NCI-H226 (cell line): ENCODE data around the gene MYO1H.
"Not testable (repeated sequence)": the region's sequence is repeated elsewhere in the genome, so short reads cannot be mapped to it uniquely, and the experiment has no call there.

Experiments
- DNase-seq: peaks from one replicate; pipeline ENCODE4 v3.0.0-alpha.2; 2015

Gene MYO1H

DNA sequence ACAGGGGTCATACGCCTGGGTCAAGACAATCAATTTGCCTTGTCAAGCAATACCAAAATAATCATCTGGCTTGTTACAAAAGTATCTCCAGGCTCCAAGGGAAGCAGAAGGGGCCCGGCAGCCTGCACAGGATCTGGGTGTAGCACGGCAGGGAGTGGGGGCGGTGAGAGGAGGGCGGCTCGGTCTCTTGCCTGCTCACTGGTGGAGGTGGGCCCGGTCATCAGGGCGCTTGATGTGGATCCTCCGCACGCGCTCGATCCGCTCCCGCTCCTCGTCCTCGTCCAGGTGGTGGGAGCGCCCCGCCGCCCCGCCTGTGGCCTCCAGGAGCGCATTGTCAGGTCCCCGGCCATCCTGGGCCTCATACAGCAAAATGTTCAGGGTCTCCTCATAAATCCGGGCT lies 103.7 kb downstream of the MYO1H start:
- no peak for DNase-seq

- DNase-seq = no peak
Measured at GRCh38 chr12:109452489-109452888, 104.8 kb downstream of the MYO1H start.

DNA sequence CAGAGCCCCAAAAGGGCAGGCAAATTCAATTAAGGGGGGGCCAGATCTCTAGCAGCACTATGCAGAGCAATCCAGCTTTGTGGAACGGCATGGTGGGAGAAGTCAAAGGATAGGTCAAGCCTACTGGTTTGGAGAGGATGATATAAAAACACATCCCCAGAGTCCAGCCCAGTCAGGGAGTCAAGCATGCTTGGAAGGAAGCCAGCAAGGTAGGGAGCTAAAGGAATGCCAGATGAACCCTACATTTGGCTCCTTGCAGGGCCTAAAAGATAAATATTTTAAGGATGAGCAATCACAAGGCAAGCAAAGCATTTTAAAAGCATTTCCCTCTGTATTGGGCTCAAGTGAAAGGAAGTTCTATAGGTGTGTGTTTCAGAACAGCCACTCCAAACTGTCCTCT lies 108.0 kb downstream of the MYO1H start:
- peak; percentile 54 for DNase-seq

GRCh38 chr12:109458086-109458485 lies 110.4 kb downstream of the MYO1H start:
- no peak for DNase-seq

DNA sequence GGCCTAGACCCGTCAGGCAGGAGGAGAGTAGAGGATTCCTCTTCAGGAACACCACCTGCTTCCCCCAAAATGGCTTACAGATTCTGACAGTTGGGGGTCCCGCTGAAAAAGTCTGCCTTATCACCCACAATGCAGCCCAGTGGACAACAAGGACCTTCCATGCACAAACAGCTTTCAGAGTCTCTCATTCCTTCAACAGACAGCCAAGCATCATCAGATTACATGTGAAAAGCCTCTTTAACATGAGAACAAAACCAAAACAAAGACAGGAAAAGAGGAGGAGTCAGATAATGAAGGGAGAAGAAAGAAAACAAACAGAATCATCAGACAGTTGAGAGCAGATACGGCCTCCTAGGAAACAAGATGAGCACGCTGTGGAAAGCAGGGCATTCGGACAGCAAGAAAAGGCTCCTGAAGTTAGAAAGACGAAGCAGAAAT lies 111.1 kb downstream of the MYO1H start:
- no peak for DNase-seq

DNA sequence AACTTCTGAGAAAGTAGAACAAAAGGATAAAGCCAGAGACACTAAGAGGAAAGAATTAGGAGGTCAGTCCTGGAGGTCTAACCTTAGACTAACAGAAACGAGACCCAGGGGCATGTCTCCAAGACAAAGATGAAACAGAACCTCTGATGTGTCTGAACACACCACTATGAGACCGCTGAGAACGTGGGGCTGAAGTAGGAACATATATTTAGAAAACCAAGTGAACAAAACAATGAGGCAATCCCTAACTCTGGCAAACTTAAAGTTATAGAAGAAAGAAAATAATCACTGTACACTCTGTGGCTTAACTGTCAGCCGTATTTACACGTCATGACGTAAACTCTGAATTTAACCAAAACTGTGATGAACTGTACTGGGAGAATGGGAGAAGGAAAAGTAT lies 111.5 kb downstream of the MYO1H start:
- no peak for DNase-seq

DNA sequence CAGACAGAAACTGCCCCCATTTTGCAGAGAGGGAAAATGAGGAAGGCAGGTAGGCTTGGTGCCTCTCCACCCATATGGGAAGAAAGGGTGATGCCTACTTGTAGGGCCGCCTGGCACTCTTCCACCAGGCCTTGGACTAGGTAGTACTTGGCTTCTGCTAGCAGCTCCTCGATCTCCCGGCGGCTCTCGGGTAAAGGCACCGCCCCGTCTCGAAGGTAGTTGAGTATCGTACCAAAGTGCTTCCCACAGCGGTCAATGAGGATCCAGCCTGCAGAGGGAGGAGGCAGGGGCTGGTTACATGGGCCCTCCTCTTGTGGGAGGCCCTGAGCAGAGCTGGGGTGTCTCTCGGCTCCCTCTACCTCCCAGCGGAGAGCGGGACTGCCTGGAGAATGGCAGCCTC lies 112.8 kb downstream of the MYO1H start:
- DNase-seq = no peak

DNA sequence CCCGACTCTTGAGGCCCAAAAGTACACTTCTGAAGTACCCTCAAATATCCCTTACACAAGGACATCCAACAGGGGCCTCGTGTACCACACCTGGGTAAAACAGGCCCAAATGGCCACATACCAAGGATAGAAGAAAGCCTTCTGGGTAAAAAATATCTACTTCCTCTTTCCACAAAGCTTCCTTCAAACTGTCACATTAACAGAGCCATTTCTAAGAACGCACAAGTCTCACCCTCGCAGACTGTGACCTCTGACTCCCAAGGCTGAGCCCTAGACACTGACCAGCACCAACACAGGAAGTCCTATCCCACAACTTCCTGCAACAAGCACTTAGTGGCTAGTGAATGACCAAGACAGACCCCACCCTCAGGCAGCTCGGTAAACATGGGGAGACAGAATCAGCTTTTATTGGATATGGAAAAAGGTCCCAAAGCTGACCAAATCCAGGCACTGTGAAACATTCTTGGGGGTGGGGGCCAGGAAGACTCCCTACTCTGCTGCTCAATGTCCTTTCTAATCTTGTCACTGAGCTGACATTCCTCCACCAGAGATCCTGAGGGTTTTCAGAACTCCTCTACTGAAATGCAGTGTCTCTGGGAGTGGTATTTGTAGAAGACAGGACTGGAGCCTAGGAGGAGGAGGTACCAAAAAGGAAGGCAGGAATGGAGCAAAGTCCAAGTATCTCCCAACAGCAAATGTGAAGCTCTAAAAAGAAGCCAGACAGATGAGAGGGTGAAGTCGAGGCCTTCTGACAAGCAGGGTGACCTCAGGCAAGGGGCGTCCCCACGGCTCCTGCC lies 113.5 kb downstream of the MYO1H start:
- no peak for DNase-seq

DNA sequence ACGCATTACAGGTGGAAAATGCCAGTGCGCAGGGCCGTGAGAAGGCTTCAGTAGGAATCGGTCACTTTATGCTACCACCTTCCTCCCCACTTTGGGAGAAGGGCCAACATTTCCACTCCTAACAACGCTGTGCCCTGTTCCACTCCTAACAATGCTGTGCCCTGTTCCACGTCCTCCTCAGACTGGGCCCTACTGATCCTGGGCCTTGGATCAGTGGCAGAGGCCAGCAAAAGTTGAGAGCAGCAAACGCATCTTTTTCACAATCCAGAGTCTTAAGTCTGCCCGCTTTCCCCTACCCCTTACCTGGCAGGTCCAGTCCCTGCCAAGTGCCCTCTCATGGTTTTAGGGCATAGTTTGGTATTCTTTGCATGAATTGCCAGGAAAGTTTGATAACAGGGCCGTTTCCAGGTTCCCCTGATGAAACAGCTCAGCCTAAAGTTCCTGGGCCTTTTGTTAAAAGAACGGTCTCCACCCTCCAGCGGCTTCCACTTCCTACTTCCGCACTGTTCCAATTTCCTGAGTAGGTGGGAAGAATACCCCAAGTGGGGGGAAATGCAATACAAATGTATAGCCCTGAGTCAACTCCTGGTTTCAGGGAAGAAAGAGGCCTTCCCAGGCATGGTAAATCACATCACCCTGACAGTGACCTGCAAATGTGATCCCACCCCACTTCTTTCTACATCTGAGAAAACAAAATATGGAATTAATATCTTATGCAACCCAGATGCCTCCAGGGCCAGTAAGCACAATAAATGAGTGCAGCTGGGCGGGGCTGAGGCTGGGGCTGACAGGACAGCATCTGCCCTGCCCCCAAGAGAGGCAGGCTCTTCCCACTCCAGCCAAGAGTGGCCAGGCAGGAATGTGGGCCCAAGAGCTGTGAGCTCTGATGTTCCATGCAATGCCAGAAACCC lies 114.4 kb downstream of the MYO1H start:
- peak; percentile 93 for DNase-seq

- peak; percentile 94 for DNase-seq
Measured at GRCh38 chr12:109462868-109463692, 115.4 kb downstream of the MYO1H start.

- DNase-seq = no peak
Measured at GRCh38 chr12:109463756-109464155, 116.1 kb downstream of the MYO1H start.

GRCh38 chr12:109464642-109465351 lies 117.1 kb downstream of the MYO1H start:
- no peak for DNase-seq

GRCh38 chr12:109466305-109466704 lies 118.6 kb downstream of the MYO1H start:
- no peak for DNase-seq

GRCh38 chr12:109466821-109467220 lies 119.1 kb downstream of the MYO1H start:
- DNase-seq = no peak

DNA sequence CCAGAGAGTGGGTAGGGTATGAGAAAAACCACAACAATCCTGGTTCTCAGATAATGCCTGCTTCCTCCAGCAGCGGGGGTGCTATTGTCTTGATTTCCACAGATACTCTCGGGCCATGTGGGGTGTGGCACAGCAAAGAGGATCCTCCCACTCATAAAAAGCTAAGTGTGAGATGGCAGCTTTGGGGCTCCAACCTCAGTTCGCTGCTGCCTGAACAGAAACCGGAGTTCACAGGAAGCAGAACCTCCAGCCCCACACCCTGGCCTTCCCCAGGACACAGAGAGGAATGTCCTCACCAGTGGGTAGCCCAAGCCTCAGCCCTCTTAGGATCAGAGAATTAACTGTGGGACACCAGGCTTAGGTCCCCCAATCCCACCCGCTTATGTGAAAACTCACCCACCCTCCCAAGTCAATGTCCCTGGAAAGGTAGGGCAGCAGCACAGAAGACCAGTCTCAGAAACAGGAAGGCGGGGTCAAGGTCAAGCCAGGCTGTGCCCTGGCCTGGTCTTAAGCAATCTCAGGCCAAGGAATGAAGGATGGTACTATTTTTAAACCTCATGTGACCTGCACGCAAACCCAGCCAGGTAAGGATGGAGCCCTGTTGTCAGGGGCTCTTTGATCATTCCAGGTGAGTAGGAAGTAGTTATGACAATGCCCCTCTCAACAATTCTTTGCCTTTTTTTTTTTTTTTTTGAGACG lies 120.4 kb downstream of the MYO1H start:
- no peak for DNase-seq

GRCh38 chr12:109469517-109469916 lies 121.8 kb downstream of the MYO1H start:
- DNase-seq = no peak

- DNase-seq = no peak
Measured at GRCh38 chr12:109473006-109473405, 125.3 kb downstream of the MYO1H start.

- DNase-seq = not testable (repeated sequence)
Measured at GRCh38 chr12:109473526-109474270, 126.0 kb downstream of the MYO1H start.

GRCh38 chr12:109475121-109475520 lies 127.4 kb downstream of the MYO1H start:
- no peak for DNase-seq

GRCh38 chr12:109475993-109476806 lies 128.5 kb downstream of the MYO1H start:
- DNase-seq = no peak
